ENCODE results near the gene UPK1B.
"Not testable (repeated sequence)": the region's sequence is repeated elsewhere in the genome, so short reads cannot be mapped to it uniquely, and the experiment has no call there.

UPK1B gene

DNA sequence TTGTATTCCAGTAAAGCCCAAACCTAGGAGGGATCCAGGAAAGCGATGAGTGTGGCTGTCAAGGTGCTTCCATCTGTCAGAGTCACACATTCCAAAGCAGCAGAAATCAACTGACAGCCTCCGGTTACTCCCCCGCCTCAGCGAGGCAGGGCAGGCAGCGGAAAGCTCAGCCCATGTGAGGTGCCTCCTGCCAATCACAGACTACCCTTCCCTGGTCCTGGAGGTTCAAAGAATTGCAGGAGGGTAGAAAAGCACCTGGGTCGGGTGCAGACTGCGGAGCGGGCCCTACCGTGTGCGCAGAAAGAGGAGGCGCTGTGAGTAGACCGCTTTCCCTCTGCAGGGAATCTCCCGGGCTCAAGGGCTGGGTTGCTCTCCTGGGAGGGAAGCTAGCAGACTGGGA, at the start of gene UPK1B:
UPK1B (plus strand) TSS at position 274 of the 400 bp plus-strand sequence. CDS start 13,144 bp downstream, outside the sequence.
- in situ Hi-C loops (cut with HindIII; ENCODE audit: low sequenced_read_pairs) = no loop called here

DNA sequence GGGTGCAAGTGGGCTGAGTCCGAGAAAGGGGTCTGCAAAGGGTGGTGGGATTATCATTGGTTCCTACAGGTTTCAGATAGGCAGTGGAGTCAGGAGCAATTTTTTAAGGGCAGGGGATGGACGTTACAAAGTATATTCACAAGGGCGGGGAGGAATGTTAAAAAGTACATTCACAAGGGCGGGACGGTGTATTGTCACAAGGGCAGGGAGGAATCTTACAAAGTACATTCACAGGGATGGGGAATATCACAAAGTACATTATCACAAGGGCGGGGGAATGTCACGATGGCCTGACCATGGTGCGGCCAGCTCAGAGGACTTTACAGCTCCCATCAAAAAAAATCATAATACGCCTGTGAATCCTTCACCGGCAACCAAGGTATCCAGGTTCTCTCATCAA, 48.1 kb upstream of the UPK1B start:
- in situ Hi-C loops (cut with HindIII; ENCODE audit: low sequenced_read_pairs) = no loop called here

DNA sequence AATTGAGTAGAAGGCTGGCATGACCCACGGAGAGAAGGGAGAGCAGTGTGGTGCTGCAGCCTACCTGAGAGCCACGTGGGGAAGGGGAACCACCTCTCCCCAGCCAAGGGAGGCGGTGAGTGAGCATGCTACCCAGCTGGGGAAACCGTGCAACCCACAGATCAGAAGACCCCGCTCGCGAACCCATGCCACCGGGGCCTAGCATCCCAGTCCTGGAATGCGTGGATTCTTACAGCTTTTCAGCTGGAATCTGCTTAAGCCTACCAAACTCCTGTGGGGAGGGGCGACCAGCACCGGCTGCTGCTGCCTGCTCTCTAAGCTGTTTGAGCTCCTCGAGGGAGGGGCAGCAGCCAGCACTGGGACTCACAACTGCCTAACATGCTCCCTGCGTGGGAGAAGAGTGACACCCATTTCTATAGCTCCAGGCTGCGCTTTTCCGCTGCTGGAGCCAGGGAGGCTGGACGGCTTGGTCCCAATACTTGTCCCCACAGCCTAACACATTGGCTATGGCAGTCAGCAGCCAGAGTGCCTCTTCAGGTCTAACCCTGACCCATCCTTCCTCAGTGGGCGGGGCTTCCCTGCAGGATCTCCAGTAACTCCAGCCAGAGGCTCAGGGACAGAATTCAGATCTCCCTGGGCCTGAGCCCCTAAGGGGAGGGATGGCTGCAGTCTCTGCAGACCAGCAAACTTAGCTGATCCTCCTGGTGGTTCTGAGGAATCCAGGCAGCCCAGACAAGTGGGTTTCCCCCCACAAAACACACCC, 47.5 kb upstream of the UPK1B start:
- in situ Hi-C loops (cut with HindIII; ENCODE audit: low sequenced_read_pairs) = no loop called here

DNA sequence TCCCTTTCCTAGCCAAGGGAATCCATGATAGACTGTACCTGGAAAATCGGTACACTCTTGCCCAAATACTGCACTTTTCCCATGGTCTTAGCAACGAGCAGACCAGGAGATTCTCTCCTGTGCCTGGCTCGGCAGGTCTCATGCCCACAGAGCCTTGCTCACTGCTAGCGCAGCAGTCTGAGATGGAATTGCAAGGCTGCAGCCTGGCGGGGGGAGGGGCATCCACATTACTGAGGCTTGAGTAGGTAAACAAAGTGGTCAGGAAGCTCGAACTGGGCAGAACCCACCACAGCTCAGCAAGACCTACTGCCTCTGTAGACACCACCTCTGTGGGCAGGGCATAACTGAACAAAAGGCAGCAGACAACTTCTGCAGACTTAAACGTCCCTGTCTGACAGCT, 43.1 kb upstream of the UPK1B start:
- in situ Hi-C loops (cut with HindIII; ENCODE audit: low sequenced_read_pairs) = not testable (repeated sequence)

DNA sequence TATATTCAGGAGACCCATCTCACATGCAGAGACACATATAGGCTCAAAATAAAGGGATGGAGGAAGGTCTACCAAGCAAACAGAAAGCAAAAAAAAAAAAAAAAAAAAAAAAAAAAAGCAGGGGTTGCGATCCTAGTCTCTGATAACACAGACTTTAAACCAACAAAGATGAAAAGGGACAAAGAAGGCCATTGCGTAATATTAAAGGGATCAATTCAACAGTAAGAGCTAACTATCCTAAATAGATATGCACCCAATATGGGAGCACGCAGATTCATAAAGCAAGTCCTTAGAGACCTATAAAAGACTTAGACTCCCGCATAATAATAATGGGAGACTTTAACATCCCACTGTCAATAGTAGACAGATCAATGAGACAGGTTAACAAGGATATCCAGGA, 41.1 kb upstream of the UPK1B start:
- in situ Hi-C loops (cut with HindIII; ENCODE audit: low sequenced_read_pairs) = not testable (repeated sequence)

DNA sequence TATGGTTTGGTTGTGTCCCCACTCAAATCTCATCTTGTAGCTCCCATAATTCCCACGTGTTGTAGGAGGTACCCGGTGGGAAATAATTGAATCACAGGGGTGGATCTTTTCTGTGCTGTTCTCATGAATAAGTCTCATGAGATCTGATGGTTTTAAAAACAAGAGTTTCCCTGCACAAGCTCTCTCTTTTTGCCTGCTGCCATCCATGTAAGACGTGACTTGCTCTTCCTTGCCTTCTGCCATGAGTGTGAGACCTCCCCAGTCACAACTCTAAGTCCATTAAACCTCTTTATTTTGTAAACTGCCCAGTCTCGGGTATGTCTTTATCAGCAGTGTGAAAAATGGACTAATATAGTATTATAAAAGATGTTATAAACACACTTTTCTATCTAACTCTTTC, 34.0 kb upstream of the UPK1B start:
- in situ Hi-C loops (cut with HindIII; ENCODE audit: low sequenced_read_pairs) = not testable (repeated sequence)

DNA sequence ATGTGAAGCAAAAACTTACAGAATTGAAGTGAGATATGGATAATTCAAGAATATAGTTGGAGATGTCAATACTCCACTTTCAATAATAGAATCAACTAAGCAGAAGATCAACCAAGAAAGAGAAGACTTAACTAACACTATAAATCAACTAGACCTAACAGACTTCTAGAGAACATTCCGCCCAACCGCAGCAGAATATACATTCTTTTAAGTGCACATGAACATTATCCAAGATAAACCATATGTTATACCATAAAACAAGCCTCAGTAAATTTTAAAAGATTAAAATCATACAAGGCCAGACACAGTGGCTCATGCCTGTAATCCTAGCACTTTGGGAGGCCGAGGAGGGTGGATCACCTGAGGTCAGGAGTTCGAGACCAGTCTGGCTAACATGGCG, 32.9 kb upstream of the UPK1B start:
- in situ Hi-C loops (cut with HindIII; ENCODE audit: low sequenced_read_pairs) = no loop called here

GRCh38 chr3:119145128-119145499, 28.3 kb upstream of the UPK1B start:
- in situ Hi-C loops (cut with HindIII; ENCODE audit: low sequenced_read_pairs) = no loop called here

DNA sequence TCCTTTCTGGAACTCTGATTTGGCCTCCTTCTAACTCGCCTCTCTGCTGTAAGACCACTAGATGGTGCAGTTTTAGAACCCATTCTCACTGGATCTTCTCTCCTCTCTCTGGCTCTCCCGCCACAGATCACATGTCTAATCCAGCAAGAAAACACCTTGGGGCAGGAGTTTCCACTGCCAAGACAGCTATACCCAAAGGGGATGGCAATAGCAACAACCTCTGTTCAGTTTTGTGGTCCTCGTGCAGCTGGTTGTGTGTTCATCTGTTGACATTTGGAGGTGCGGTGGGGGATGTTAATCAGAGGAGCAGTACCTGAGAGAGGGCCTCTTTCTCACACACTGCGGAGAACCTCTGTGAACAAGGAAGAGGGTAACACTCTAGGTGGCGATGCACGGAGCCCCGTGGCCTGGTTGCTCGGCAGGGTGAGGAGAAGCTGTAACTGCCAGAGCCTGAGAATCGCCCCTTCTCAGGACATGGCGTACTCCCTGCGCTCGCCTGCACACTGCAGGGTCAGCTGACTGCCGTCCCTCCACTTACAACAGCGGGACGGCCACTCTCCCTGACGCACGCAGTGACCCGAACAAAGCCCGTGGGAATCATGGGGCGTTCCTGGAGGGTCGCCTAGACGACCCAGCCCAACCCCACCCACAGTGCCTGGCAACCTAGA, 27.8 kb upstream of the UPK1B start, which contains the start of gene TEX55:
TEX55 (plus strand) TSS at position 666 of the 668 bp plus-strand sequence. CDS start 25 bp downstream, outside the sequence.
- in situ Hi-C loops (cut with HindIII; ENCODE audit: low sequenced_read_pairs) = no loop called here

DNA sequence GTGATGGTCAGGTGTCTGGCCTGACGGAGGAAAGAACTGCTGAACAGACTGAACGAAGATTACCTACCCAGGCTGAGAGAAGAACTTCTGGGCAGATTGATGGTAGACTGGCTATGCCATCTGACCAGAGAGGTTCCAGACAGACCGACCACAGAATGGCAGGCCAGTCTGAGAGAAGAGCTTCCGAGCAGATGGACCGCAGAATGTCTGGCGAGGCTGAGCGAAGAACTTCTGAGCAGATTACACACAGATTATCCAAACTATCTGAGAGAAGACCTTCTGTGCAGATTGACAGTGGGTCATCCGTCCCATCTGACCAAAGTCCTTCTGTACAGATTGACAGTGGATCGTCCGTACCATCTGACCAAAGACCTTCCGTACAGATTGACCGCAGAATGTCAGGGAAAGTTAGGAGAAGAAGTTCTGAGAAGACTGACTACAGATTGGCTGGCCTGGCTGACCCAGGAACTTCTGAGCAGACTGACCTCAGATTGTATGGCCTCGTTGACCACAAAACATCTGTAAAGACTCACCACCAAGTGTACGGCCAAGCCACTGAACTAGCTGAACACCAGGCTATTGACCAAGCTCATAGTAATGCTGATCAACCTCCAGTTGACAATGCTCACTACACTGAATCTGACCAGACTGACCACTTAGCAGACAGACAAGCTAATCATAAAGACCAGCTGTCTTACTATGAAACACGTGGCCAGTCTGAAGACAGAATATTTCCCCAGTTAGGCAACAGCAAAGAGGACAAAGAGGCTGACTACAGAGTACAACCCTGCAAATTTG, 26.6 kb upstream of the UPK1B start:
- in situ Hi-C loops (cut with HindIII; ENCODE audit: low sequenced_read_pairs) = no loop called here

DNA sequence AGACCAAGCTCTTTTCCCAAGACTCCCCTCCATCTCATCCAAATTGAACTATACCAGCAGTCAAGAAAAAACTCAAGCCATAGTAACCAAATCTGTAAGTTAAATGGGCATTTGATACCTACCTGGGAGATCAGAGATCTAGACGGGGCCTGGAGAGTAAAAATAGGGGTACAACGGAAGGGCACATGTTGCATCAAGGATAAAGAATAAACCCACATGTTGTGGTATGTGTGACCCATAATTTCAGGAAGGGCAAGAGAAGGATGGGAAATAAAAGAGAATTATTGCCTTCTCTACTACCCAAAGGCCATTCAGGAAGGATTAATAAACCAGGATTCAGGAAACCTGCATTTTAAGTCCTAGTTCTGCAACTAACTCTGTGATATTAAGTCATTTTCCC, 25.9 kb upstream of the UPK1B start:
- in situ Hi-C loops (cut with HindIII; ENCODE audit: low sequenced_read_pairs) = no loop called here

- in situ Hi-C loops (cut with HindIII; ENCODE audit: low sequenced_read_pairs) = no loop called here
Measured at GRCh38 chr3:119148493-119149180, 24.8 kb upstream of the UPK1B start.

- in situ Hi-C loops (cut with HindIII; ENCODE audit: low sequenced_read_pairs) = no loop called here
Measured at GRCh38 chr3:119149484-119149883, 23.9 kb upstream of the UPK1B start.

DNA sequence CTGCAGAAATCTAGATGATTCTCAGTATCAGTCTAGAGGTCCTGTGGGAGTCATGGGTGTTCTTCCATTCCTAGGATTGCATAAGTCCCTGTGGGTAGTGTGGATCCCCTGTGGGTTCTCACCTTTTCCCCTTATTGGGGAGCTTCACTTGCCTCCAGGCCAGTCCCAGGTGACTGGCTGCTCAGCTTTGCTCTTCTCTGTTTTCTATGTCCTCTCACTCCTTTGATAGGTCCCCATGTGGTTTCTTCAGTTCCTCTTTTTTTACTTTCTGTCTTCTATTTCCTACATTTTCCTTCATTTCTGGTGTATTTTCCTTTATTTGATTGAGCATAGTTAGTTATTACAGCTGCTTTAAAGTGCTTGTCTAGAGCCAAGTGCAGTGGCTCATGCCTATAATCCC, 16.5 kb upstream of the UPK1B start:
- in situ Hi-C loops (cut with HindIII; ENCODE audit: low sequenced_read_pairs) = no loop called here

- in situ Hi-C loops (cut with HindIII; ENCODE audit: low sequenced_read_pairs) = no loop called here
Measured at GRCh38 chr3:119157971-119158370, 15.4 kb upstream of the UPK1B start.

DNA sequence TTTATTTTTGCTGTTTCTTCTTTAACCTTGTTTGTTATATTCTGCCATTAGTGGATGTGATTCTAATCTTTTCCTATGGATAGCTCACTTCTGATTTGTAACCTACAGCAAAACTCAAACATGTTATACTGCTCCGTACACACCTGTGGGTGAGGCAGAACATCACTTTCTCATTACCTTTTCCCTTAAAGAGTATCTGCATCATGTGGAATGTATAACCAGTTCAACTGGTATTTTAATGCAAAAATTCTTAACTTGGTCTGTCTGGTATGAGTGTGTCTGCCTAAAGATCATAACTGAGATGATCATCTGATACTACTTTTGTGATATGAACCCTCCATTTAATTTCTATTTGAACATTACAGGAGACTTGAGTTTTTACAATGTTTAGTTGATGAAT, 13.0 kb upstream of the UPK1B start:
- in situ Hi-C loops (cut with HindIII; ENCODE audit: low sequenced_read_pairs) = no loop called here

- in situ Hi-C loops (cut with HindIII; ENCODE audit: low sequenced_read_pairs) = no loop called here
Measured at GRCh38 chr3:119160815-119161214, 12.6 kb upstream of the UPK1B start.

DNA sequence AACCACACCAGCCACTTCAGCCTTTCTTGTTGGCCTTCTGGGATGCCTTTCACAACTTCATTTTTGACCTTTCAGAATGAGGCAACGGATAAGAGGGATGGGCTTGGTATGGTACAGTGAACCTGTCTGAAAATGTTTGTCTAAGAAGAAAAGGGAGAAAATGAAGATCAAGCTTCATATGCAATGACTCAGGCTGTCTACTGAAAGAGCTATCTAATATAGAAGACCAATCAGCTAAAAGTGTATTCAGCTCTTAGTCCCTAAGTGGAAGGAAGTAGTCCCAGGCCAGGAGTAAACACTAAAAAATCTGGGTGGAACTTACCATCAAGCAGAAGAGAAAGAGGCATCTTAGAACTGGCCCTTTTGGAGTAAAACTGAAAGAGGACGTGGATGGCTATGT, 12.2 kb upstream of the UPK1B start:
- in situ Hi-C loops (cut with HindIII; ENCODE audit: low sequenced_read_pairs) = no loop called here

GRCh38 chr3:119164745-119165144, 8.7 kb upstream of the UPK1B start:
- in situ Hi-C loops (cut with HindIII; ENCODE audit: low sequenced_read_pairs) = not testable (repeated sequence)

DNA sequence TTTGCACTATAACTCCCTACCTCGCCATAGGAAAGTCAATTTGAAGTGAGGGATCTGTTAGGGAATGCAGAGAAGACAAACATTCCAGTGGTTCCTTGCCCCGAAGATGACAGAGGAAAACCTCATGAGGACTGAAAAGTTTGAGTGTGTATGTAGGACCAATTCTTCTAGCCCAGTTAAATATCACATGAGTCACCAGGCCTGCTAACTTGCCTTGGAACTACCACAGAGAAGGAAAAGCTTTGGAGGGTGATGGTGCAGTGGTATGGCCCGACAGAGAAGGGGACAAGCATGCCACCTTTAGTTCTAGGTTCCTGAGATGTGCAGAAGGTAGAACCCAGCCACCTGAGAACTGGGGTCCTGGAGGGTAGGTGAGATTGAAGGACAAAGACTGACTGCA, 2.6 kb upstream of the UPK1B start:
- in situ Hi-C loops (cut with HindIII; ENCODE audit: low sequenced_read_pairs) = no loop called here

Measured in DLD1 (cell line).